Epidermal melanocyte (primary cell): Measurements from ENCODE around the gene ELF1.
A peak's percentile ranks its signal among the peaks of the same experiment; 100 is the strongest.

ENCODE experiments used
- DNase-seq: peaks from one replicate; pipeline ENCODE4 v3.0.0; 2011; ENCODE audit warnings: low spot score; ENCODE audit not compliant: insufficient read length

ELF1 gene

GRCh38 chr13:41019011-41019487, at the start of gene ELF1:
Gene ELF1, minus strand, starts transcription at chr13:41019316. Its CDS starts 37,262 bp downstream, at chr13:40982054.
- peak; percentile 30 for DNase-seq

GRCh38 chr13:41065078-41065477, 46.0 kb upstream of the ELF1 start:
- no peak for DNase-seq

GRCh38 chr13:41064493-41064892, 45.4 kb upstream of the ELF1 start:
- no peak for DNase-seq

GRCh38 chr13:41061914-41062837, 43.1 kb upstream of the ELF1 start:
- DNase-seq, result peak; percentile 53

GRCh38 chr13:41061075-41061913, 42.2 kb upstream of the ELF1 start, which contains the start of gene WBP4:
Gene WBP4, plus strand, starts transcription at chr13:41061509. Its CDS starts 165 bp downstream, at chr13:41061674.
- peak; percentile 67 for DNase-seq

GRCh38 chr13:41060724-41061074, 41.6 kb upstream of the ELF1 start:
- DNase-seq, result no peak

- DNase-seq, result no peak
Measured at GRCh38 chr13:41060082-41060723, 41.1 kb upstream of the ELF1 start.

GRCh38 chr13:41059456-41060081, 40.5 kb upstream of the ELF1 start:
- DNase-seq, result no peak

GRCh38 chr13:41058295-41059070, 39.4 kb upstream of the ELF1 start:
- no peak for DNase-seq

GRCh38 chr13:41056826-41057711, 38.0 kb upstream of the ELF1 start:
- DNase-seq, result no peak

GRCh38 chr13:41056194-41056593, 37.1 kb upstream of the ELF1 start:
- DNase-seq, result no peak

- DNase-seq, result no peak
Measured at GRCh38 chr13:41054919-41055619, 36.0 kb upstream of the ELF1 start.

- DNase-seq, result no peak
Measured at GRCh38 chr13:41054212-41054877, 35.2 kb upstream of the ELF1 start.

- no peak for DNase-seq
Measured at GRCh38 chr13:41053384-41053826, 34.3 kb upstream of the ELF1 start.

- DNase-seq, result no peak
Measured at GRCh38 chr13:41052441-41052840, 33.3 kb upstream of the ELF1 start.

GRCh38 chr13:41049480-41050440, 30.6 kb upstream of the ELF1 start:
- no peak for DNase-seq

GRCh38 chr13:41048640-41049039, 29.5 kb upstream of the ELF1 start:
- DNase-seq, result no peak
